Gastrocnemius medialis (tissue), 4 donors: Measurements from ENCODE around the gene KCTD19. TPM values are rescaled to one million over a fixed set of nuclear protein-coding genes. Genes with fewer than 3 reads are reported as not detected.

Experiments
- ATAC-seq, 2 donors: fragments of 150-250 bp; one replicate each; pipeline ENCODE4 v1.9.1; 2016
- DNase-seq, 2 donors: peaks; one replicate each; pipeline ENCODE4 v3.0.0-alpha.2; 2019
- H3K27ac ChIP-seq, 4 donors: fragments of 200-600 bp; sonication (generic); 1 replicate in 1 of 4; 2 replicates in 3 of 4; pipeline ENCODE4 v1.5.1; 2016 to 2018; ENCODE audit warnings: mild to moderate bottlenecking in 2 of 4, moderate library complexity in 1 of 4
- H3K27me3 ChIP-seq, 3 donors: fragments of 200-600 bp; sonication (generic) in 2 of 3; 1 replicate in 1 of 3; 2 replicates in 2 of 3; pipeline versions ENCODE4 v1.5.1 to v1.6.0; 2016 to 2019; ENCODE audit warnings: mild to moderate bottlenecking in 1 of 3, moderate library complexity in 1 of 3
- H3K36me3 ChIP-seq, 2 donors: fragments of 200-600 bp; sonication (generic) in 1 of 2; one replicate each; pipeline ENCODE4 v1.5.1; 2017 to 2018
- H3K4me1 ChIP-seq, 2 donors: fragments of 200-600 bp; sonication (generic) in 1 of 2; one replicate each; pipeline ENCODE4 v1.5.1; 2016 to 2017; ENCODE audit warnings: mild to moderate bottlenecking in 2 of 2
- H3K4me3 ChIP-seq, 4 donors: fragments of 200-600 bp; sonication (generic) in 3 of 4; 1 replicate in 1 of 4; 2 replicates in 3 of 4; pipeline ENCODE4 v1.5.1; 2016 to 2019; ENCODE audit warnings: mild to moderate bottlenecking in 2 of 4
- H3K9me3 ChIP-seq, 3 donors: fragments of 200-600 bp; sonication (generic) in 2 of 3; 1 replicate in 1 of 3; 2 replicates in 2 of 3; pipeline ENCODE4 v1.5.1; 2016 to 2019
- POLR2A ChIP-seq, 2 donors: fragments of 450-650 bp; IDR thresholded peaks; one replicate each; pipeline ENCODE4 v1.6.1; 2017; ENCODE audit warnings: antibody characterized with exemption in 2 of 2, mild to moderate bottlenecking in 2 of 2, moderate library complexity in 2 of 2
- in situ Hi-C, 4 donors: fragments of 200-750 bp; cut with MboI; loops; one replicate each; pipeline versions ENCODE4 v1.15.0 to v1.8.0; 2017; ENCODE audit warnings: low sequenced_read_pairs in 4 of 4
- intact Hi-C: fragments of 100-400 bp; cut with DNase I; formaldehyde crosslinking; loops from one replicate; pipeline ENCODE4 v1.15.1; 2023; ENCODE audit warnings: low total_unique reads
- total RNA-seq, 4 donors: library from RNA; depleted of rRNA; stranded (reverse); fragments of >200 nt; gene quantifications; one replicate each; pipeline versions ENCODE4 v1.1.0 to v1.2.3, GENCODE V29; 2016
- TF ChIP-seq, protein P1 (sequence below), 5 experiments: fragments of 450-650 bp in 3 of 5; fragments of 200-600 bp in 2 of 5; sonication (generic) in 2 of 5; IDR thresholded peaks in 4 of 5; conservative IDR thresholded peaks in 1 of 5; 1 replicate in 4 of 5; 2 replicates in 1 of 5; pipeline ENCODE4 v1.5.1; 2016 to 2019; ENCODE audit warnings: antibody characterized with exemption in 5 of 5, mild to moderate bottlenecking in 3 of 5, moderate library complexity in 3 of 5

The KCTD19 gene
- total RNA-seq, 4 donors from 2014 or later = not detected

DNA sequence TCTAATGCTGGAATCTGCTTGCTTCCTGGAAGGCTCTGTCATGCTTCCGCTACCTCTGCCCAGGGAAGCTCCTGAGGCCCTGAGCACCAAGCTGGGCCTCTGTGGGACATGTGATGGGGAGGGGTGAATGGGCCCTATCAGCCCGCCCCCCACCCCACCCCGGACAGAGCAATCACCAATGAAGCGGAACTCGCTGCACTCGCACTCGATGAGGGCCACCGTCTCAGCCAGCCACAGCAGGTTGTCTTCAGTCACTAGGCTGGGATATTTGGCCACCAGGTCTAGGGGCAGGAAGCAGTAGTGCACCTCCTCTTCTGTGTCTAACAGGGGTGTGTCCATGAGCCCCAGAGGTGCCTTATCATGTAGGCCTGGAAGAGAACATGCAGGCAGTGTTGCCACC is 23.6 kb downstream of the KCTD19 start:
- intact Hi-C loops (no loop called here), in situ Hi-C loops (no loop called here)
- ATAC-seq = no peak

DNA sequence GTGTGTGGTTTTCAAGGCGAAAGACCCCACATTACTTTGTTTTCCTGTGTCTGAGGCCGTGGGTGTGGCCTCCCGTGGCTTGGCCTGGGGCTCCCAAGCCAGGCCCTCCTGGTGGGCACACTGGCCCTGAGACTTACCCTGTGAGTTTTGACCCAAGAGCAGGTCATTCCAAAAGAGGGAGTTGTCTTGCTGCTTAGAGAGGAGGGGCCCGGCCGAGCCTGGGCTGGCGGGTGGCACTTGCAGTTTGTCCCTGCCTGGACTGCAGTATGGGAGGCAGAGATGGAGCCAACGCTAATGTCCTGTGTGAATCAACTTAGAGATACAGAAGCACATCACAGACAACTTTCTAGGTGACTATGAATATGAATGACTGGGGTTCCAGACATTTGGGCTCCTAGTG is 24.5 kb downstream of the KCTD19 start:
- TF ChIP-seq, protein P1, sequence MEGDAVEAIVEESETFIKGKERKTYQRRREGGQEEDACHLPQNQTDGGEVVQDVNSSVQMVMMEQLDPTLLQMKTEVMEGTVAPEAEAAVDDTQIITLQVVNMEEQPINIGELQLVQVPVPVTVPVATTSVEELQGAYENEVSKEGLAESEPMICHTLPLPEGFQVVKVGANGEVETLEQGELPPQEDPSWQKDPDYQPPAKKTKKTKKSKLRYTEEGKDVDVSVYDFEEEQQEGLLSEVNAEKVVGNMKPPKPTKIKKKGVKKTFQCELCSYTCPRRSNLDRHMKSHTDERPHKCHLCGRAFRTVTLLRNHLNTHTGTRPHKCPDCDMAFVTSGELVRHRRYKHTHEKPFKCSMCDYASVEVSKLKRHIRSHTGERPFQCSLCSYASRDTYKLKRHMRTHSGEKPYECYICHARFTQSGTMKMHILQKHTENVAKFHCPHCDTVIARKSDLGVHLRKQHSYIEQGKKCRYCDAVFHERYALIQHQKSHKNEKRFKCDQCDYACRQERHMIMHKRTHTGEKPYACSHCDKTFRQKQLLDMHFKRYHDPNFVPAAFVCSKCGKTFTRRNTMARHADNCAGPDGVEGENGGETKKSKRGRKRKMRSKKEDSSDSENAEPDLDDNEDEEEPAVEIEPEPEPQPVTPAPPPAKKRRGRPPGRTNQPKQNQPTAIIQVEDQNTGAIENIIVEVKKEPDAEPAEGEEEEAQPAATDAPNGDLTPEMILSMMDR (IDR thresholded peaks at IDR 0.05 in 4 of 5, conservative IDR thresholded peaks at IDR 0.05 in 1 of 5) = no peak
- no peak for TF ChIP-seq POLR2A (IDR thresholded peaks at IDR 0.05)
- Histone ChIP-seq H3K4me3 (no peak overlapping the region), H3K27me3 (no peaks in the 10 kb centered on the region), H3K9me3 (no peaks in the 10 kb centered on the region), H3K4me1 (no peaks in the 10 kb centered on the region), H3K27ac (no peak overlapping the region), H3K36me3 (no peaks in the 10 kb centered on the region)
- in situ Hi-C loops = no loop called here
- ATAC-seq = no peak
- intact Hi-C loops = no loop called here
- no peak for DNase-seq

More for the DNA sequence above, 23.6 kb downstream of the KCTD19 start:
- Histone ChIP-seq H3K36me3 (no peaks in the 10 kb centered on the region), H3K27ac (no peak overlapping the region), H3K27me3 (no peaks in the 10 kb centered on the region), H3K4me1 (no peaks in the 10 kb centered on the region), H3K4me3 (no peak overlapping the region), H3K9me3 (no peaks in the 10 kb centered on the region)
- DNase-seq = no peak
- no peak for TF ChIP-seq POLR2A (IDR thresholded peaks at IDR 0.05)
- TF ChIP-seq, protein P1 (IDR thresholded peaks at IDR 0.05 in 4 of 5, conservative IDR thresholded peaks at IDR 0.05 in 1 of 5) = no peak

DNA sequence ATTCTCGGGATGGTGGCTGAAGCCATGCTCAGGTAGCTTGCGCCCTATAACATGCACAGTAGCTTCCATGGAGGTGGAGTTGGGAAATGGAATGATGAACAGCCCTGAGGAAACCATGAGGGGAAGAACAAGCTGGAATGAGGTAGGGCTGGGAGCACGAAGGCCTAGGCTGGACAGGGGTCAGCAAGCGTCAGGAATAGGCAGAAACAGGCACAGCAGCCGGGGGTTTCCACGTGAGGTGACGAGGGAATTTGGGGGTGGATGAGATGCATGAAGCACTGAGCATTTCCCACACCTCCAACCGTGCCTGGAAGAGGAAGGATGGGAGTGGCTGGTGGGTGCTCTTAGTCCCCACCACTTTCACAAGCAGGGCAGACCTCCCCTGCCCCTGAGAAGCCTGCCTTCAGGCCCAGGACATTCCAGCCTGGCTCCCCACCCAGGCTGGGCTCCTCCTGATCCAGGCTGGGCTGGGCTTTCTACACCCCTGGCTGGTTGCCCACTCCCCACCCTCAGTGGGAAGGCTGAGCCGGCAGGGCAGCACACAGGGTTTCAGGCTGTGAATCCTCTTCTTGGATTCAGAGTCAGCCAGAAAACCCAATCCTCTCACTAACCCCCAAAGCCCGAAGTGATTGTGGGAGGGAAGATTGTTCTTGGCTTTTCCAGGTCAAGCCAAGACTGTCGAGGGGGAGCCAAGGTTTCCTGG is 25.3 kb downstream of the KCTD19 start:
- Histone ChIP-seq H3K36me3 (no peaks in the 10 kb centered on the region), H3K27me3 (no peaks in the 10 kb centered on the region), H3K9me3 (no peaks in the 10 kb centered on the region), H3K27ac (no peak overlapping the region), H3K4me1 (no peaks in the 10 kb centered on the region), H3K4me3 (no peak overlapping the region)
- DNase-seq (no peak), ATAC-seq (no peak)
- TF ChIP-seq POLR2A (IDR thresholded peaks at IDR 0.05) = no peak
- TF ChIP-seq, protein P1 (IDR thresholded peaks at IDR 0.05 in 4 of 5, conservative IDR thresholded peaks at IDR 0.05 in 1 of 5) = no peak
- in situ Hi-C loops = no loop called here
- intact Hi-C loops = no loop called here

DNA sequence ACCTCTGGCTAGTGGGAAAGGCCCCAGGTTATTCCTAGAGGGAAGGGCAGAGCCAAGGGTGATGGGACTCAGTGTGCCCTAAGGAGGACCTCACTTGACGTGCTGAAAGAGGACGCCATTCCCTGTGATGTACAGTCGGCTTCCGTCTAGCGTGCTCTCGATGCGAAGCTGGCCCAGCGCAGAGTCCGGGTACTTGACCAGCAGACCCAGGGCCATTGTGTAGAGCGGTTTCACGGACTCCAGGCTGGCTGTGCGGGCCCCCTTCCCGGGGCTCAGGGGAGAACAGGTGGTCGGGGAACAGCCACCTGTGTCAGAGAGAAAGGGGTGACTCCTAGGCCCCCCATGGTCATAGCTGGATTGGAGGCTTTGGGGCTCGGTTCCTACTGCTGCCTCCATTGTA is 27.3 kb downstream of the KCTD19 start:
- H3K9me3 ChIP-seq = no peaks in the 10 kb centered on the region
- in situ Hi-C loops = no loop called here
- intact Hi-C loops = no loop called here
- H3K36me3 ChIP-seq = no peaks in the 10 kb centered on the region
- TF ChIP-seq, protein P1 (IDR thresholded peaks at IDR 0.05 in 4 of 5, conservative IDR thresholded peaks at IDR 0.05 in 1 of 5) = no peak
- TF ChIP-seq POLR2A (IDR thresholded peaks at IDR 0.05) = no peak
- no peak overlapping the region for H3K4me3 ChIP-seq
- DNase-seq (no peak), ATAC-seq (no peak)
- H3K27ac ChIP-seq = no peak overlapping the region
- H3K27me3 ChIP-seq = no peaks in the 10 kb centered on the region
- H3K4me1 ChIP-seq = no peaks in the 10 kb centered on the region

DNA sequence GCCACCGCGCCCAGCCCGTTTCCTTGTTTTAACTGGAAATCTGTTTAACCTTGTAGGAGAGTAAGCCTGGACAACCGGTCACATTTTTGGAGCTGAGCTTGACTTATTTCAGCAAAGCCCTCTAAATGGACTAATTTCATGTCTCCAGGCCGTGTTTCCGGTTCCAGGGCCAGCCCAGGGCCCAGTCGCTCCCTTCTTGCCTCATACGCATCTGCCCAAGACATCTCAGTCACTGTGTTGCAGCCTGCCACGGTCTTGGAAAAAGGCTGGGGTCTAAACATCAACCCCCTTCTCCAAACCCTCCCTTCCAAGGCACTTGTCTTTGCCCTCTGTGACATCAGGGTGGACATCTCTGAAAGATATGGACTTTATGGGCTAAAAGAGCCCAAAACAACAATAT is 28.3 kb downstream of the KCTD19 start:
- Histone ChIP-seq H3K27me3 (no peaks in the 10 kb centered on the region), H3K27ac (no peak overlapping the region), H3K4me1 (no peaks in the 10 kb centered on the region), H3K9me3 (no peaks in the 10 kb centered on the region), H3K36me3 (no peaks in the 10 kb centered on the region), H3K4me3 (no peak overlapping the region)
- DNase-seq (no peak), ATAC-seq (no peak)
- in situ Hi-C loops = no loop called here
- TF ChIP-seq, protein P1 (IDR thresholded peaks at IDR 0.05 in 4 of 5, conservative IDR thresholded peaks at IDR 0.05 in 1 of 5) = no peak
- no peak for TF ChIP-seq POLR2A (IDR thresholded peaks at IDR 0.05)
- intact Hi-C loops = no loop called here
